Endothelial cell of umbilical vein (primary cell): ENCODE results near the gene SLC10A7. TPM values are rescaled to one million over a fixed set of nuclear protein-coding genes. Genes with fewer than 3 reads are reported as not detected.

Source experiments
- BruUV-seq: library from RNA; stranded (reverse); fragments of 400-500 nt; replicated peaks from 2 replicates; lab custom pipeline; 2021; lab: Mats Ljungman, UMichigan
- CTCF ChIA-PET: fragments of 300-600, 350-600 bp; sonication (Branson Sonifier 250); formaldehyde crosslinking; loops from one replicate; lab custom pipeline; 2021; ENCODE audit warnings: antibody characterized with exemption, inconsistent platforms; lab: Charles Lee
- POLR2A ChIA-PET: fragments of 300-600, 350-600 bp; sonication (Branson Sonifier 250); formaldehyde crosslinking; loops from one replicate; lab custom pipeline; 2021; ENCODE audit warnings: antibody characterized with exemption, inconsistent platforms; lab: Charles Lee
- DNase-seq: peaks from one replicate; pipeline ENCODE4 v3.0.0-alpha.2; 2011; ENCODE audit warnings: low read depth, low spot score
- FAIRE-seq: peaks from 2 replicates; lab custom pipeline; 2011; peaks lifted over from hg19 to GRCh38; lab: Jason Lieb, UNC
- H2AFZ ChIP-seq: 2 replicates; pipeline ENCODE4 v1.6.0; 2012; ENCODE audit warnings: low read depth, low read length, control low read depth, inconsistent platforms
- H3K27ac ChIP-seq: 2 replicates; pipeline ENCODE4 v1.5.1; 2011; ENCODE audit warnings: low read depth, mild to moderate bottlenecking, control low read depth, low read length, moderate library complexity; ENCODE audit not compliant: insufficient read depth
- H3K27me3 ChIP-seq, 2 experiments: 2 replicates each; pipeline versions ENCODE4 v1.6.0 to v1.6.1; 2011; ENCODE audit warnings: low read length in 2 of 2, mixed read lengths in 1 of 2; ENCODE audit not compliant: control insufficient read depth in 2 of 2, insufficient read depth in 2 of 2
- H3K36me3 ChIP-seq, 2 experiments: 2 replicates in 1 of 2; 3 replicates in 1 of 2; pipeline ENCODE4 v1.5.1; 2011; ENCODE audit warnings: low read length in 2 of 2, mild to moderate bottlenecking in 1 of 2, moderate library complexity in 1 of 2; ENCODE audit not compliant: control insufficient read depth in 2 of 2, insufficient read depth in 2 of 2; ENCODE audit errors: extremely low read depth in 1 of 2
- H3K4me1 ChIP-seq: 3 replicates; pipeline ENCODE4 v1.5.1; 2011; ENCODE audit warnings: mild to moderate bottlenecking, low read length; ENCODE audit not compliant: control insufficient read depth, insufficient read depth; ENCODE audit errors: extremely low read depth
- H3K4me2 ChIP-seq: 2 replicates; pipeline ENCODE4 v1.6.1; 2011; ENCODE audit warnings: low read length, control low read depth, mixed read lengths; ENCODE audit not compliant: insufficient read depth
- H3K4me3 ChIP-seq, 3 experiments: fragments of 200-600 bp in 1 of 3; sonication (generic), shearing (Covaris generic) in 1 of 3; replicated peaks in 1 of 3; 2 replicates each; pipeline ENCODE4 v1.5.1; 2011 to 2016; ENCODE audit warnings: control low read depth in 3 of 3, low read length in 3 of 3, mild to moderate bottlenecking in 2 of 3, inconsistent platforms in 1 of 3, low read depth in 1 of 3, moderate library complexity in 1 of 3; ENCODE audit not compliant: insufficient read depth in 1 of 3
- H3K79me2 ChIP-seq: 2 replicates; pipeline ENCODE4 v1.6.0; 2012; ENCODE audit warnings: low read length, inconsistent platforms; ENCODE audit not compliant: control insufficient read depth, insufficient read depth
- H3K9ac ChIP-seq: replicated peaks from 2 replicates; pipeline ENCODE3; 2011; ENCODE audit warnings: low read length, control low read depth; ENCODE audit not compliant: insufficient read depth; ENCODE audit errors: extremely low read depth
- H3K9me1 ChIP-seq: replicated peaks from 3 replicates; pipeline ENCODE4 v1.6.0; 2011; ENCODE audit warnings: mild to moderate bottlenecking, low read length; ENCODE audit not compliant: control insufficient read depth, insufficient read depth; ENCODE audit errors: extremely low read depth
- H3K9me3 ChIP-seq: replicated peaks from 2 replicates; pipeline ENCODE4 v1.5.1; 2012; ENCODE audit warnings: low read length, inconsistent platforms; ENCODE audit not compliant: control insufficient read depth, insufficient read depth
- H4K20me1 ChIP-seq: replicated peaks from 2 replicates; pipeline ENCODE3; 2011; ENCODE audit warnings: mild to moderate bottlenecking, low read length; ENCODE audit not compliant: control insufficient read depth, insufficient read depth; ENCODE audit errors: extremely low read depth
- CTCF ChIP-seq, 2 donors: IDR thresholded peaks; 1 replicate in 1 of 2; 2 replicates in 1 of 2; pipeline ENCODE4 v1.5.1; 2011; ENCODE audit warnings: low read length in 2 of 2, mild to moderate bottlenecking in 2 of 2, moderate library complexity in 2 of 2, control low read depth in 1 of 2, inconsistent platforms in 1 of 2, low read depth in 1 of 2; ENCODE audit not compliant: insufficient read depth in 1 of 2; ENCODE audit errors: extremely low read depth in 1 of 2
- EZH2 ChIP-seq: IDR thresholded peaks from 2 replicates; pipeline ENCODE4 v1.6.1; 2012; ENCODE audit warnings: borderline replicate concordance, low read depth, mild to moderate bottlenecking, moderate library complexity, low read length, inconsistent platforms; ENCODE audit not compliant: severe bottlenecking
- FOS ChIP-seq: IDR thresholded peaks from 2 replicates; pipeline ENCODE4 v1.6.1; 2011; ENCODE audit warnings: mild to moderate bottlenecking, low read length, moderate library complexity, borderline replicate concordance; ENCODE audit not compliant: insufficient read depth
- GATA2 ChIP-seq: IDR thresholded peaks from 2 replicates; pipeline ENCODE4 v1.7.0; 2011; ENCODE audit warnings: low read depth, mild to moderate bottlenecking, moderate library complexity, mixed read lengths, low read length; ENCODE audit not compliant: insufficient read length, insufficient read depth
- JUN ChIP-seq: IDR thresholded peaks from 2 replicates; pipeline ENCODE4 v1.6.1; 2011; ENCODE audit warnings: borderline replicate concordance, low read depth; ENCODE audit not compliant: insufficient read length, insufficient read depth
- MAX ChIP-seq: IDR thresholded peaks from 2 replicates; pipeline ENCODE4 v1.6.1; 2011; ENCODE audit not compliant: insufficient read depth, insufficient read length
- MYC ChIP-seq: IDR thresholded peaks from one replicate; pipeline ENCODE4 v1.6.1; 2011; ENCODE audit warnings: mild to moderate bottlenecking, low read depth, low read length
- POLR2A ChIP-seq: IDR thresholded peaks from 2 replicates; pipeline ENCODE4 v1.6.1; 2012; ENCODE audit warnings: low read depth, mild to moderate bottlenecking, control low read depth, low read length
- POLR2AphosphoS5 ChIP-seq: IDR thresholded peaks from 2 replicates; pipeline ENCODE4 v1.6.1; 2012; ENCODE audit warnings: low read depth, mild to moderate bottlenecking, control low read depth, low read length, moderate library complexity; ENCODE audit not compliant: insufficient read depth
- dilution Hi-C: fragments of 300-500 bp; cut with MboI; formaldehyde crosslinking; loops from one replicate; pipeline ENCODE4 v1.15.0; 2019; ENCODE audit warnings: low sequenced_read_pairs; ENCODE audit not compliant: extremely low pct_ligation_motif_present
- intact Hi-C: fragments of 100-400 bp; cut with micrococcal nuclease; formaldehyde crosslinking; loops from one replicate; pipeline ENCODE4 v1.10.0; 2022
- polyA plus RNA-seq, 4 experiments: library from polyadenylated mRNA; depleted of rRNA in 3 of 4; stranded (reverse) in 3 of 4; unstranded in 1 of 4; fragments of >200 nt; gene quantifications; 2 replicates each; pipeline versions ENCODE4 v1.2.1 to v1.2.3, GENCODE V29; 2011 to 2012; ENCODE audit warnings: missing spikeins in 1 of 4
- total RNA-seq: library from RNA; stranded (reverse); gene quantifications from 2 replicates; pipeline ENCODE4 v1.2.3, GENCODE V29; 2021

Gene SLC10A7
- total and polyA plus RNA-seq, 2 donors (not counting 3 experiments of a cell fraction or from before 2014, with no cell fraction given) = 13.6 to 20.4 TPM

- Histone ChIP-seq H3K27me3 (no peaks in the 10 kb centered on the region), H2AFZ (no peak overlapping the region), H4K20me1 (no peaks in the 10 kb centered on the region), H3K79me2 (no peaks in the 10 kb centered on the region), H3K4me3 (no peak overlapping the region), H3K9me1 (no peaks in the 10 kb centered on the region), H3K4me1 (no peaks in the 10 kb centered on the region), H3K4me2 (no peak overlapping the region), H3K36me3 (no peaks in the 10 kb centered on the region), H3K27ac (no peak overlapping the region), H3K9me3 (no peaks in the 10 kb centered on the region), H3K9ac (no peak overlapping the region)
- DNase-seq (no peak), FAIRE-seq (no peak)
- no TSS peak for BruUV-seq
- CTCF ChIA-PET = no interaction called here
- dilution Hi-C loops = no loop called here
- POLR2A ChIA-PET = no interaction called here
- TF ChIP-seq GATA2 (no peak), CTCF (IDR thresholded peaks at IDR 0.05; ENCODE audit: extremely low read depth in 1 of 2, insufficient read depth in 1 of 2, low read depth in 1 of 2, low read length in 2 of 2) (no peak)
- intact Hi-C loops = no loop called here
These were observed 212.8 kb downstream of the SLC10A7 start for GRCh38 chr4:146308951-146309350.

GRCh38 chr4:146302822-146303221 lies 218.9 kb downstream of the SLC10A7 start:
- FAIRE-seq (no peak), DNase-seq (no peak)
- H3K9ac ChIP-seq = no peak overlapping the region
- no peaks in the 10 kb centered on the region for H3K27me3 ChIP-seq
- ChIA-PET POLR2A (no interaction called here), CTCF (no interaction called here)
- BruUV-seq = no TSS peak
- no peaks in the 10 kb centered on the region for H3K36me3 ChIP-seq
- no peak overlapping the region for H3K27ac ChIP-seq
- H4K20me1 ChIP-seq = no peaks in the 10 kb centered on the region
- no peaks in the 10 kb centered on the region for H3K79me2 ChIP-seq
- H3K4me2 ChIP-seq = no peak overlapping the region
- no peaks in the 10 kb centered on the region for H3K4me1 ChIP-seq
- dilution Hi-C loops (no loop called here), intact Hi-C loops (no loop called here)
- H3K9me1 ChIP-seq = no peaks in the 10 kb centered on the region
- H3K4me3 ChIP-seq = no peak overlapping the region
- TF ChIP-seq EZH2 = no peak
- no peak for TF ChIP-seq FOS
- no peak for TF ChIP-seq POLR2AphosphoS5
- TF ChIP-seq POLR2A = no peak
- no peak for TF ChIP-seq CTCF (IDR thresholded peaks at IDR 0.05; ENCODE audit: extremely low read depth in 1 of 2, insufficient read depth in 1 of 2, low read depth in 1 of 2, low read length in 2 of 2)
- TF ChIP-seq MYC = no peak
- TF ChIP-seq GATA2 = no peak
- TF ChIP-seq MAX = no peak
- no peak for TF ChIP-seq JUN
- H3K9me3 ChIP-seq = no peaks in the 10 kb centered on the region
- H2AFZ ChIP-seq = no peak overlapping the region
